COLO829 (cell line): Measurements from ENCODE around the gene CADM2.
A peak's percentile ranks its signal among the peaks of the same experiment; 100 is the strongest.

Experiments
- DNase-seq: peaks from one replicate; pipeline ENCODE4 v3.0.0; 2012; ENCODE audit warnings: low spot score

The CADM2 gene

DNA sequence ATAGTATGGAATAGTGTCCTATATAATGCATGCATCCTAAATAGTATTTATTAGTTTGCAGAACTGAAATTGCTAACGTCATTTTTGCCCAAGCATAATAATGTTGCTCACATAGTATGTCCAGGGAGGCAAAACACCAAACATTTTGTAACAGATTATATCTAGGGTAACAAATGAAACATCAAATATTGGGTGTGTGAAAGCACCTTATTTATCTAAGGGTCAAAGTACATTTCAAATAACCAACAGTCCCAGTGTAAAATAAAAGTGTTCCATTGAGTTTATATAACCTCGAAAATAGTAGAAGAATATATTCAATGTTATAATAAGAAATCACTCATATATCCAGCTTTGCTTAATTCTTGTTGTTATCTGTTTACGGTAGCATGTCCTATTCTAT, 363.1 kb downstream of the CADM2 start:
- DNase-seq, result no peak

DNA sequence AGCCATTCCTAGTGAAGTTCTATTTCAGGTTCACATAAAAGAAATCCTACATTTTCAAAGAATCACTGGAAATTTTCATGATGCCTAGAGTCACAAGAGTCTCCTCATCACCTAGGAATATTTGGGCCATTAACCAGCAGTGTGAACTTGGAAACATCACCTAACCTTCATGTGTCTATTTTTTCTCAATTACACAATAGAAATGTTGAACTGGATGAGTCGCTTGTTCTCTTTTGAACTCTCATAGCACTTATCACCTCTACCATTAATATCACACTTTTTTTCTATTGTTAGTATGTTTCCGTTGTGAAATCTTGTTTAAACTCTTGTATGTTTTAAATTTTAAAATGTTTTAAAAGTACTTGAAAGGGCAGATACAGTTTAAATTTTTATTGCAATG, 371.3 kb downstream of the CADM2 start:
- DNase-seq, result no peak

DNA sequence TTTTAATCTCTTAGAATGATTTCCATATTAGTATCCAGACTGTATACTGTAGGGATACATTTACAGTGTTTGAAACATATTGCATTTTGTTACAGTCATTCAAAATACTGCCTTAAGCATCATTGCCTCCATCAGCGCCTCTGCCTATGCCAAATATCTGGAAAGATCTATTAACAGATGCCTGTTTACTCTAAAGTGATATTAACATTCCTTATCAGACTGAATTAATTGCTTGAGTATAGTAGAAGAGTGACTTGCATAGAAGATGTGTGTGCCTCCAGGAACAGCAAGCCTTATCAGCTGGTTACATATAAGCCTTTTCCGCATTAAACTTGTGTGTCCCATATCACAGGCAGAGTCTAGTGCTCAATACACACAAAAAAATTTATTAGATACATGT, 379.1 kb downstream of the CADM2 start:
- DNase-seq, result no peak

DNA sequence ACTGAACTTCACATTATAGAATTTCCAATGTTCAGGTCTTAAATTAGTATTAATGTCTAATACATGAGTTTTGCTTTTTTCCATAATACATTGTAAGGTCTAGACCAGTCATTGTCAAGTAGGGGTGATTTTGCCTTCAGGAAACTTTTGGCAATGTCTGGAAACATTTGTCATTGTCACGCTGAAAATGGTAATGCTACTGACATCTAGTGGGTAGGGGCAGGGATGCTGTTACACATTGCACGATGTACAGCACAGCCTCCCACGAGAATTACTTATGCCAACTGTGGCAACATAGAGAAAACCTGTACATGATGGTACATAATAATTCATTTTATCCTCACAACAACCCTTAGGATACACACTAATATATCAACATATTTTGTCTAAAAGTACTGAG, 384.1 kb downstream of the CADM2 start:
- DNase-seq, result peak; percentile 11

DNA sequence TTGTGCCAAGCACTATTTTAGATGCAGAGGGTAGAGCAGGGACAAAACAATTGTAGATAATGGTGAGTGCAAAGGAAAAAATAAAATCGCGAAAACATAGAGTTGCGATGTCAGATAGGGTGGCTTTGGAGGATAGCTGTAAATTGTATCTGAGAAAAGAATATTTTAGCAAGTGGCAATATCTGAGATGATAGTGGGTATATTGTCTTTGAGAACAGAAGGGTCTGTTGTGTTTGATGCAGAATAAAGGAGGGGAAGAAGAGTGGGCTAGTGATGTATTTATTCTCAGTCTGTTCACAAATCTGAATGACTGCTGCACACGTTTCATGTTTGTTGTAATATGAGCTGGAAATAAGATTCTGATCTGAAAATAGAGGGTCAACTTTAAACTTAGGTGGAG, 396.8 kb downstream of the CADM2 start:
- DNase-seq, result no peak

DNA sequence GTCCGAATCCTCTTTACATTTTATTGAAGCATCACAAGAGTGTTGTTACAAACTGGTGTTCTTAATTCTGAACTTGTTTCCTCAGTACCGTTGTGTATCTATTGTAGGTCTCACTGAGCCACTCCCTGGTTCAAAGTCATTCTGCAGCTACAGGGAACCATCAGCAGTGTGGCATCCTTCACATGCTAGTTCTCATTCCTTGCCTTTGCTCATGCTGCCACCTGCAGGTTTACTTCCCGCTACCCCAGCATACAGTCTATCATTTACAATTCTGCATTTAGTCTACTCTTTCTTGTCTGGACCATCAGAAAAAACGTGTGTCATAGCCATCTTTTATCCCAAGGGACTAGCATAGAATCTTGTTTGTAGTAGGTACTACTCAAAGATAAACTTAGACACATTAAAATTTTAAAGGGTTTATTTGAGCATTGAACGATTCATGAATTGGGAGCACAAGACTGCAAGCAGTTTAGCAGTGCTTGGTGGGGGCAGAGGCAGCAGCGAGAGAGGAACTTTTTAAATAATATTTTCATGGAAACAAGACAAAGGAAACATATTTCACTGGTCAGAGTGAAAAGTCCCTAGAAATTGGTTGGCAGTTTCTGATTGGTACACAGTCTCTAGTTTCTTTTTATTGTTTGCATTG, 402.1 kb downstream of the CADM2 start:
- DNase-seq, result peak; percentile 22

DNA sequence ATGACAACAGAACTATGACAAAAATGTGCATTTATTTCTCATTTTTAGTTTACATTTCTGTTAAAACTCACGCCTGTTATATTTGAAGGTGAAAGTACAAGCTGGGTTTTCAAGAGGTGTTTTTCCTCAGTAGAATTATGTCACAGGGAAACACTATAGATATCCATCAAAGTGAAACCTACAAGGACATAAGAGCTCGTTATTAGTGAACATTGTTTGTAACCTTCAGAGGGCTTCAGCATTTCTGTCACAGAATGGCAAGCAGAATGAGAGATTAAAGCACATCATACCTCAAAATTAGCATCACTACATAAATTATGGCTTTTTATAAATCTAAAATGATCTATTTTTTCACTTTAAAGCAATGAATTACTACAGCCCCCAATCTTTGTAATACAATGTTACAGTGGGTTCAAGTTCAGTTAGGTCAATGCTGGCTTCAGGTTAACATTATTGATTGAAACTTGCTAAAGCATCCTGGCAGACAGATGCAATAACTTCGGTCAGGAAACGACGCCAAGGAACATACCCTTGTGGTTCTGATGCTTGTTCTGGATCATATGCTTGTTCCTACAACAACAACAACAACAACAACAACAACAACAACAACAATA, 405.6 kb downstream of the CADM2 start:
- no peak for DNase-seq

DNA sequence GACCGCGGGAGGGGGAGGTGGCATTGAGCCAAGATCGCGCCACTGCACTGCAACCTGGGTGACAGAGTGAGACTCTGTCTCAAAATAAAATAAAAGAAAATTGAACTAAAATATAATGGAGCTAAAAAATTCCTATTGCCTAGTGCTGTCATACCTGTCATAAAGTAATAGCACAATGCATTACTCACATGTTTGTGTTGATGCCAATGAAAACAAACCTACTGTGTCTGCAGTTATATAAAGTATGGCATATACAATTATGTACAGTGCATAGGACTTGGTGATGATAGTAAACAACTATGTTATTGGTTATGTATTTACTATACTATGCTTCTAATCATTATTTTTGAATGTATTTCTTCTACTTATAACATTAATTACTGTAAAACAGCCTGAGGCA, 411.6 kb downstream of the CADM2 start:
- no peak for DNase-seq

DNA sequence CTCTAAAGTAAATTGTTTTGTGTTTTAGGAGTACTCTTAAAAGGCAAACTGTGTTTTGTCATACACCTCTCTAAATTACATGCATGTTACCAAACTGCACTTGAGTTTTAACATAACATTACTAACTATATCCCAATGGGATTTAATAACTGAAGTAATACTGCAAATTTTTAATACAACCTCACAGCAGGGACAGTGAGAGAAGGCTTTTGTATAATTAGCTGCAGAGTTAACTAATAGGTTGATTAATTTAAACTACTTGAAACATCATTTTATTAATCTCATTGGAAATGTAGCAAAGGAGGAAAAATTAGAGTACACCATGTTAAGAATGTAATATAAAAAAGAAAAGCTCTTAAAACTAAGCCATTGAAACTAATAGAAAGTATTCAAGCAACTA, 417.3 kb downstream of the CADM2 start:
- no peak for DNase-seq

DNA sequence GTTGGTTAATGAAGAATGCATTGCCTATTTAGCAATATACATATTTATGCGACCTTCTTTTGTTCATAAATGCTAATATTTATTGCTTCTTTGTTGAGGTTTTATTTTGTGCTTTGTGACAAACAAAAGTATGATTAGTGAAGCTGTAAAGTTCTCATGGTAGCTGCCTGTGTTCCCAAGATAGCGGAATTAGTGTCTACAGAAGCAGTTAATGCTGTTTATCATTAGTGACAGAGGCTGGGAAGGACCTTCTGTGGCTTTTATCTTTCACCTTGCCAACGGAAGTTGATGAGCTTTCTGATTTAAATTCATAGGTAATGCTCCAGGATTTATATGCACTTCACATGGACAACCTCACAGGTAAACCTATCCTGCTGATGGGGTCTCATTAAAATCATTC, 418.3 kb downstream of the CADM2 start:
- no peak for DNase-seq

DNA sequence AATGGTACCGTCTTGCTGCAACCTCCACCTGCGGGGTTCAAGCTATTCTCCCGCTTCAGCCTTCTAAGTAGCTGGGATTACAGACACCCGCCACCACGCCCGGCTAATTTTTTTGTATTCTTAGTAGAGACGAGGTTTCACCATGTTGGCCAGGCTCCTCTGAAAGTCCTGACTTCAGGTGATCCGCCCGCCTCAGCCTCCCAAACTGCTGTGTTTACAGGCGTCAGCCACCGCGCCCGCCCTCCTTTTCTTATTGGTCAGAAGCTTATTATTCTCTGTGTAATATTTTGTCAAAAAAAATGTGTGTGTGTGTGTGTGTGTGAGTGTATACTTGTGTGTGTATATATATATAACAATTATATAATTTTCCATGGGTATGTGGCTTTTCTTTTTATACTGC, 425.6 kb downstream of the CADM2 start:
- no peak for DNase-seq

DNA sequence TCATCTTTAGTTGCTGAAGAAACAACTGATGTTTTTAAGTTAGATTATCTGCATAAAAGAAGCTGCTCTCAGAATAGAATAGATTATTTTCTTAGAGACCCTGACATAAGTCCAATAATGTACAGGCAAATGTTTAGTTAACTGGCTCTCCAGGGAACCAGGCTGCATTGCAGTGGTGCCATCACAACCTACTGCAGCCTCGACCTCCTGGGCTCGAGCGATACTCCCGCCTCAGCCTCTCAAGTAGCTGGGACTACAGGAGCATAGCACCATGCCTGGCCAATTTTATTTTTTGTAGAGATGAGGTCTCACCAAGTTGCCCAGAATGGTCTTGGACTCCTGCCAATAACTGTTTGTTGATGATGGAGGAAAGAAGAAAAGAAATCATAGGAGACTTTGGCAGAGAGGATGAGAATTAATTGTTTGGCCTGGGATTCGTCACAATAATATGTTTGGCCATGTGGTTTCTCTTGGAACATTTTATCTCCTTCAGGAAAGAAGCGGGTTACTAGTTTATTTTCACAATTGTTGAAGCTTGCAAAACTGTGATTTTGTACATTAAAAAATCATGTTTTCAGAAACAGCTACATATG, 429.2 kb downstream of the CADM2 start:
- no peak for DNase-seq

DNA sequence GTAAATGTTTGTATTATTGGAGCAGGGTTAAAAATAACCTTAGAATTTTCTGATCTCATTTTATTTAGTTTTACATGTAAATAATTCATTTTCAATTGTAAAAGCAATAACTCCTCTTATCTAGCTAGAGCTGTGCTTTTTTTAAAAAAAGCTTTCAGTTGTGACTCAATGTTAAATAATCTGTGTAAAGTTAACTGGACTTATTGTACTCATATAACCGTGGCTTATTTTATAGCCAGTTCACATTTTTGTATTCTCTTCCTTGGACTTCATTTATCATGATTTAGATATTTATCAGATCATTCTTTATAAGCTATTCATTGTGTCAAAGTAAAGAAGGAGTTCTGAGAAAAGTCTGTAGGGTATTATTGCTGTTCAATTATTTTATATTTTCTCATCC, 435.6 kb downstream of the CADM2 start:
- DNase-seq, result no peak

DNA sequence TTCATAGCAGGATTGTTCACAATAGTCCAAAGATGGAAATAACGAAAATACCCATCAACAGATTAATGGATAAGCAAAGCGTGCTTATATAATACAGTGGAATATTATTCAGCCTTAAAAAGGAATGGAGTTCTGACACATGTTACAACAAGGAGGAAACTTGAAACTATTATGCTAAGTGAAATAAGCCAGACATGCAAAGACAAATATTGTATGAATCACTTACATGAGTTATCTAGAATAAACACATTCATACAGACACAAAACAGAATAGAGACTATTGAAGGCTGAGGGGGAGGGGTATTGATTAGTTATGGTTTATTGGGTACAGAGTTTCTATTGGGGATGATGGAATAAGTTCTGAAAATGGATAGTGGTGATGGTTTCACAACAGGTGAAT, 438.6 kb downstream of the CADM2 start:
- DNase-seq, result no peak

DNA sequence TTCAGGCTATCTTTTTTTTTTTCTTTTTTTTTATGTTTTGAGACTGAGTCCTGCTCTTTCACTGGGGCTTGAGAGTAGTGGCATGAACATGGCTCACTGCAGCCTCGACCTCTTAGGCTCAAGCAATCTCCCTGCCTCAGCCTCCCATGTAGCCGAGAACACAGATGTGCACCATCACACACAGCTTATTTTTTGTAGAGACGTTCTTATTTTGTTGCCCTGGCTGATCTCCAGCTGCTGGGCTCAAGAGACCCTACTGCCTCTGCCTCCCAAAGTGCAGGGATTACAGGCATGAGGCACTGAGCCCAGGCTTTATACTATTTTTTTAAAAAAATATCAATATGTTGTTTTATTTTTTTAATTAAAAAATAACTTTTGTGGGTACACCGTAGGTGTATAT, 467.3 kb downstream of the CADM2 start:
- no peak for DNase-seq

DNA sequence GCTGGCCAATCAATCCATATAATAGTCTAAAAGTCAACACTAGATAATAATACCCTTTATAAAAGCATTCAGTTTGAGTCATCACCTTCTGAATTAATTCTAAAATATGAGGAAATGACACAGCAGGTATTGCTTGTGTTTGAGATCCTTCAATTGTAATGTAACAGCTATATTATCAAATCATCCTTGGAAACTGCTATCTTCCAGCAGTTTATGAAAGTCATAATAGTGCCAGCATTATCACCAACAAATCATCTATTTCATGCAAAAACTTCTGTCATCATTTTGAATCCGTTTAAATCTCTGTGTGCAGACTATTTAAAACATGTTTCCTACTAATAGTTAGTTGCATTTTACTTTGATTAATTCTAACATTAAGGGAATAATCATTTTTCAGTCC, 468.7 kb downstream of the CADM2 start:
- no peak for DNase-seq

DNA sequence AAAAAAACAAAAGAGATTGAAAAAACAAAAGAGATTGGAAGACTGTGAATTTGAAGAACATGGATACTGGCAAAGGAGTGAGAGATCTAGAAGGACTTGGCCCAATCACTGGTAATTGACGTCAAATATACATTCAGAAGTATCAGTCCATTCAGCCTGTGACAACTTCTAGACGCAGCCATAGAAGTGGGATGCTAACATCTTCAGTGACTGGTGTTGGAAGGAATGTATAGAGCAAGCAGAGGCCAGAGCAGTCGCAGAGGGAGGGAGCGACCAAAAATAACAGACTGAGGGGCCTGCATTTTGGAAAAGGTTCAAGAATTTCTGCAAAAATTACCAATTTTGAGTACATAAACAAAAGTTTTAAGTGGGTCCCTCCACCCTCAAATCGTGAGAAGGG, 473.3 kb downstream of the CADM2 start:
- DNase-seq, result no peak

DNA sequence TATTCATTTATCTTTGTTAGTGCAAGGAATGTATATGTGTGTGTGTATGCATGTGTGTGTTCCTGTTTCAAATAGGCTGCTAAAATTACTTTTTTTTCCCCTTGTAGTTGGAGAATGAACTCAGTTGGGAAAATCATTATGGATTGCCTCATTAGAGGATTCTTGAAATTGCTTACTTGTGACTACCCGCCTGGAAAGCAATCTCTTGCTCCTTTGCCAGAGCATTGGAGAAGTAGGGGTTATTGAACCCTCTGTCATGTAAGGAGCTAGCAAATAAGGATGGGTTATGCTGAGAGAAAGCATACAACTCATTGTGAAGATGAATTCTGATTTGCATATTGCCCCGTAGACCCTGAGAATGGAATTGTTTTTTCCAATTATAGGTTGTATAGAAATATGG, 474.5 kb downstream of the CADM2 start:
- no peak for DNase-seq

DNA sequence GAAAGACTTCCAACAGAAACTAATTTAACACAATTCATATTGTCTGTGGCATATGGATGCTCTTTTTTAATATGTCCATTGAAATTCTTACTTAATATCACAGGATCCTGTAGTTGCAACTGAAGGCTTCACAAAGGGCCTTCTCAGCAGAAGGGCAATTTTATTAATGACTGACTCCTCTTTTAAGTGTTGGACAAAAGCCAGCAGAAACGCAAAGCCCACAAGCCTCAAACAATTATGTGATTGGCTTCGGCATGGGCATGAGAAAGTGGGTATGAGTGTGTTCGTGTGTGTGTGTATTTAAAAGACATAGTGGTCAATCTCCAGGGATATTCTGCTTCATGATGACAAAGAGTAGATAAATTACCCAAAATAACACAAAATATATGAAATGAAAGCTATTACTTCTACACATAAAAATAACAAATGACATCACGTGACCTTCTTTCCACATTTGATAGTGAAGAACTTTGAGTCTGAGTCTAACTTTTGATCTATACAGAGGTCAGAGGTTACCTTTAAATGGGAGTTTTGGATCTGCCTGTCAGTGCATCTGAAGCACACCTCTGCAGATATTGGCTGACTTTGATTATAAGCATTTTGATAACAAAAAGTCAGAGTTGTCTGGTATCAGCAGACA, 496.9 kb downstream of the CADM2 start:
- no peak for DNase-seq

DNA sequence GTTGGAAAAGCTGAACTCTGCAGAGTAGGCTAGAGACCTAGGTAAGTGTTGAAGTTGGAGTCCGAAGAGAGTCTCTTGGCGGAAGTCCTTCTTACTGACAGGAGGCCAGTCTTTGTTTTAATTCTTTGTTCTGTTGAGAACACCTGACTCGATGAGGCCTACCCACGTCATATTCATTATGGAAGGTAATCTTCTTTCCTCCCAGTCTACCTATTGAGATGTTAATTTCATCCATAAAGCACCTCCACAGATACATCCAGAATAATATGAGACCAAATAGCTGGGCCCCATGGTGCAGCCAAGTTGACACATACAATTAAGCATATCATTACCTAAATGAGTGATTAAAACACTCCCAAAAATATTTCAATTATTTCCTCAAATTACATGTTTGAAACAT, 515.5 kb downstream of the CADM2 start:
- DNase-seq, result no peak

DNA sequence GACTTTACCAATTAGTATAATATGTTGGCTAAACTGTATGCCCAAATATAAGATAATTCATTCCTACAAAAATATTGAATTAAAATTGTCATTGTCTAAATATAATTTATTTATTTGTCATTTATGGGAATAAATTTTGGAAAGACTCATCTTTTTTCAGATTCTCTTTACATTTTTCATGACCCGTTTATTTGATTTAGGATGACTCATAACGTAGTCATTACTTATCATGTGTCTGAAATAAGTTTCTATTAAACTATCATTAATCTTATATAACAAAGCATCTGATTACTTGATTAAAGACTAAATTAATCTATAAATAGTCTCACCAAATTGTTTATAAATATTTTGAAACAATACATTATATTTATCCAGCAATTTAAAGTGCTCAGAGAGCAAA, 516.6 kb downstream of the CADM2 start:
- DNase-seq, result no peak

DNA sequence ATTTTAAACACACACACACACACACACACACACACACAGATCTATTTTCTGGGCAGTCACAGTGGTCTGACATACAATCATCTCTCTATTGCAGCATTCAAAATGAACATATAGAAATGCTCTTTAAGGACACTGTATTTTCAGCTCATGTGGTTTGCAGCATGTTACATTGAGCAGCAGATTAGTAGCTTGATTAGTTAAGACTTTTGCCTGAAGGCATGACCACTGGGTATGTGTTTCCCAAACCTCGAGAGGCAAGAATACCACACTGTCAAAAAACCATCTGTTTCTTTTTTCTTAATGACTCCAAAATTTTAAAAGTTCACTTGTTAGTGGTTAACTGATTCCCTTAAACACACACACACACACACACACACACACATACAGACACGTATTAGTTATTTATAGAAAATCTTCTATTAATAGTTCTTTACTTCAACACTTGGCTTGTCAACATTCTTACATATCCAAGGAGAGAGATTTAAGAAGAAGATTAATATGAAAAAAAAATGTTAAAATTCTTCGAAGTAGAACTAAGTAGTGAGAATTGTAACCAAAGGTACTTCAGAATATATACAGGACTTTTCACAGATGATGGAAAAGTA, 518.2 kb downstream of the CADM2 start:
- DNase-seq, result no peak
